ENCODE measurements around the gene CIROP. TPM values are rescaled to one million over a fixed set of nuclear protein-coding genes. Genes with fewer than 3 reads are reported as not detected.
A peak's percentile ranks its signal among the peaks of the same experiment; 100 is the strongest.

The CIROP gene
- total RNA-seq, 1 experiment from 2014 or later, result not detected

GRCh38 chr14:23139874-23140273, 35.1 kb upstream of the CIROP start:
- peaks cover 40 to 53% (median 53%) of the 10 kb centered on the region in 3 experiments; a peak in 6 of 7 replicates for H3K36me3 Mint-ChIP-seq (ENCODE audit: insufficient read depth in 1 of 3, low read depth in 3 of 3)
- Histone ChIP-seq H3K9ac (ENCODE audit: extremely low read depth, insufficient read length, low read length) (no peak overlapping the region), H3K79me2 (ENCODE audit: insufficient read depth, low read length) (no peaks in the 10 kb centered on the region), H3K4me1 (ENCODE audit: insufficient read depth, low read length) (no peaks in the 10 kb centered on the region), H2AK5ac (ENCODE audit: insufficient read length, low read length) (no peak overlapping the region), H3K79me1 (ENCODE audit: insufficient read depth, low read depth, low read length, poor library complexity, severe bottlenecking) (no peaks in the 10 kb centered on the region), H3K56ac (ENCODE audit: insufficient read length, low read depth, low read length) (no peak overlapping the region), H3K4me2 (ENCODE audit: insufficient read depth, insufficient read length, low read length) (no peak overlapping the region), H3K4ac (ENCODE audit: low read depth, low read length) (no peak overlapping the region), H2BK5ac (ENCODE audit: insufficient read length, low read length) (no peak overlapping the region), H3K9me3 (ENCODE audit: control insufficient read depth, low read depth, low read length) (no peaks in the 10 kb centered on the region), H2BK12ac (ENCODE audit: insufficient read length, low read depth, low read length) (no peak overlapping the region), H4K5ac (ENCODE audit: insufficient read length, low read depth, low read length) (no peak overlapping the region), H3K27ac (ENCODE audit: insufficient read length, low read depth, low read length) (no peak overlapping the region), H2AFZ (ENCODE audit: low read length) (no peak overlapping the region), H2BK120ac (ENCODE audit: low read depth, low read length, poor library complexity, severe bottlenecking) (no peak overlapping the region), H3K23ac (ENCODE audit: insufficient read length, low read depth, low read length) (no peak overlapping the region), H3T11ph (ENCODE audit: low read length) (no peak overlapping the region), H4K8ac (replicated peaks; ENCODE audit: insufficient read length, low read depth, low read length) (no peak overlapping the region), H2BK20ac (ENCODE audit: low read depth, low read length, poor library complexity, severe bottlenecking) (no peak overlapping the region), H3K23me2 (ENCODE audit: insufficient read length, low read depth, low read length, poor library complexity, severe bottlenecking) (no peaks in the 10 kb centered on the region), H2BK15ac (ENCODE audit: low read depth, low read length) (no peak overlapping the region), H3K18ac (ENCODE audit: insufficient read length, low read depth, low read length) (no peak overlapping the region), H3K14ac (ENCODE audit: insufficient read depth, low read length) (no peak overlapping the region), H4K20me1 (ENCODE audit: control insufficient read depth, insufficient read depth, insufficient read length) (no peaks in the 10 kb centered on the region), H4K91ac (ENCODE audit: insufficient read length, low read depth, low read length) (no peak overlapping the region), H3K27me3 (ENCODE audit: insufficient read depth, low read length) (no peaks in the 10 kb centered on the region)
- no peaks in the 10 kb centered on the region for H3K27me3 Mint-ChIP-seq (ENCODE audit: low read depth)
- TF ChIP-seq, protein P1, sequence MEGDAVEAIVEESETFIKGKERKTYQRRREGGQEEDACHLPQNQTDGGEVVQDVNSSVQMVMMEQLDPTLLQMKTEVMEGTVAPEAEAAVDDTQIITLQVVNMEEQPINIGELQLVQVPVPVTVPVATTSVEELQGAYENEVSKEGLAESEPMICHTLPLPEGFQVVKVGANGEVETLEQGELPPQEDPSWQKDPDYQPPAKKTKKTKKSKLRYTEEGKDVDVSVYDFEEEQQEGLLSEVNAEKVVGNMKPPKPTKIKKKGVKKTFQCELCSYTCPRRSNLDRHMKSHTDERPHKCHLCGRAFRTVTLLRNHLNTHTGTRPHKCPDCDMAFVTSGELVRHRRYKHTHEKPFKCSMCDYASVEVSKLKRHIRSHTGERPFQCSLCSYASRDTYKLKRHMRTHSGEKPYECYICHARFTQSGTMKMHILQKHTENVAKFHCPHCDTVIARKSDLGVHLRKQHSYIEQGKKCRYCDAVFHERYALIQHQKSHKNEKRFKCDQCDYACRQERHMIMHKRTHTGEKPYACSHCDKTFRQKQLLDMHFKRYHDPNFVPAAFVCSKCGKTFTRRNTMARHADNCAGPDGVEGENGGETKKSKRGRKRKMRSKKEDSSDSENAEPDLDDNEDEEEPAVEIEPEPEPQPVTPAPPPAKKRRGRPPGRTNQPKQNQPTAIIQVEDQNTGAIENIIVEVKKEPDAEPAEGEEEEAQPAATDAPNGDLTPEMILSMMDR (conservative IDR thresholded peaks at IDR 0.05), result no peak
- no CpG with 5 or more reads among the region's 2 CpGs for WGBS (ENCODE audit: extremely low coverage, insufficient read length, low lambda C conversion rate)
- H3K9me3 Mint-ChIP-seq, result no peaks in the 10 kb centered on the region
- no peak for DNase-seq
- H3K4me1 Mint-ChIP-seq, result no peaks in the 10 kb centered on the region
- peak overlapping the region in 1 of 3 experiments; percentile 26; a peak in 1 of 7 replicates for H3K27ac Mint-ChIP-seq
- no peak overlapping the region for H3K4me3 Mint-ChIP-seq

All from H9 (cell line).